Measurements from ENCODE around the gene VWA3B. TPM values are rescaled to one million over a fixed set of nuclear protein-coding genes. Genes with fewer than 3 reads are reported as not detected.

Gene VWA3B
- total RNA-seq, 1 donor from 2014 or later: not detected

DNA sequence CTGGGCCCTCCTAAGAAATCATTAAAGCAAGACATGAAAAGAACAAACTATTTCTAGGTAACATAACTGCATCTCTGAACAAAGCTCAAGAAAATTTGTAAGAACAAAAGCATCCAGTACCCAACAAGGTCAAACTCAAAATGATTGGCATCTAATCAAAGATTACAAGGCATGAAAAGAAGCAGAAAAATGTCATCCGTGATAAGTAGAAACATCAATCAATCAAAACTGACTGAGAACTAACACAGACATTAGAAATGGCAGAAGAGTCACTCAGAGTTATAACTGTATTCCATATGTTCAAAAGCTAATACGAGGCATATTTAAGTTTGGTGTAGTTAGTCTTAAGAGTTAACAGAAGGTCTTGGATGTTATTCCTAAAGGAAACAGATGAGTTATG is 80.9 kb downstream of the VWA3B start:
- Mint-ChIP-seq H3K36me3 (ENCODE audit: low read depth) (no peaks in the 10 kb centered on the region), H3K27me3 (peaks cover 9% of the 10 kb centered on the region), H3K4me3 (no peak overlapping the region), H3K27ac (no peak overlapping the region), H3K4me1 (no peaks in the 10 kb centered on the region), H3K9me3 (peaks cover 3% of the 10 kb centered on the region)
- intact Hi-C loops (cut with micrococcal nuclease): no loop called here
- DNase-seq (no peak), ATAC-seq (ENCODE audit: low read depth) (no peak)
- ChIA-PET CTCF (no interaction called here), POLR2A (no interaction called here)
- TF ChIP-seq, protein P1, sequence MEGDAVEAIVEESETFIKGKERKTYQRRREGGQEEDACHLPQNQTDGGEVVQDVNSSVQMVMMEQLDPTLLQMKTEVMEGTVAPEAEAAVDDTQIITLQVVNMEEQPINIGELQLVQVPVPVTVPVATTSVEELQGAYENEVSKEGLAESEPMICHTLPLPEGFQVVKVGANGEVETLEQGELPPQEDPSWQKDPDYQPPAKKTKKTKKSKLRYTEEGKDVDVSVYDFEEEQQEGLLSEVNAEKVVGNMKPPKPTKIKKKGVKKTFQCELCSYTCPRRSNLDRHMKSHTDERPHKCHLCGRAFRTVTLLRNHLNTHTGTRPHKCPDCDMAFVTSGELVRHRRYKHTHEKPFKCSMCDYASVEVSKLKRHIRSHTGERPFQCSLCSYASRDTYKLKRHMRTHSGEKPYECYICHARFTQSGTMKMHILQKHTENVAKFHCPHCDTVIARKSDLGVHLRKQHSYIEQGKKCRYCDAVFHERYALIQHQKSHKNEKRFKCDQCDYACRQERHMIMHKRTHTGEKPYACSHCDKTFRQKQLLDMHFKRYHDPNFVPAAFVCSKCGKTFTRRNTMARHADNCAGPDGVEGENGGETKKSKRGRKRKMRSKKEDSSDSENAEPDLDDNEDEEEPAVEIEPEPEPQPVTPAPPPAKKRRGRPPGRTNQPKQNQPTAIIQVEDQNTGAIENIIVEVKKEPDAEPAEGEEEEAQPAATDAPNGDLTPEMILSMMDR (IDR thresholded peaks at IDR 0.05): no peak

GRCh38 chr2:98170076-98170475 is 83.1 kb downstream of the VWA3B start:
- no peak for ATAC-seq (ENCODE audit: low read depth)
- Mint-ChIP-seq H3K27me3 (peaks cover 9% of the 10 kb centered on the region), H3K36me3 (ENCODE audit: low read depth) (no peaks in the 10 kb centered on the region), H3K4me3 (no peak overlapping the region), H3K4me1 (no peaks in the 10 kb centered on the region), H3K9me3 (peaks cover 3% of the 10 kb centered on the region), H3K27ac (no peak overlapping the region)
- intact Hi-C loops (cut with micrococcal nuclease): no loop called here
- ChIA-PET CTCF (interaction anchor here (0.6 kb wide), 1 partner anchor 179 kb away, joined by 3 read pairs; no protein-coding TSS in a partner anchor), POLR2A (no interaction called here)
- TF ChIP-seq, protein P1 (IDR thresholded peaks at IDR 0.05): no peak
- DNase-seq: no peak

- no peak overlapping the region for H3K4me3 Mint-ChIP-seq
- no peak overlapping the region for H3K27ac Mint-ChIP-seq
- peaks cover 3% of the 10 kb centered on the region for H3K9me3 Mint-ChIP-seq
- POLR2A ChIA-PET: no interaction called here
- TF ChIP-seq, protein P1 (IDR thresholded peaks at IDR 0.05): no peak
- intact Hi-C loops (cut with micrococcal nuclease): no loop called here
- H3K36me3 Mint-ChIP-seq (ENCODE audit: low read depth): no peaks in the 10 kb centered on the region
- DNase-seq (no peak), ATAC-seq (ENCODE audit: low read depth) (no peak)
- CTCF ChIA-PET: interaction anchor here (6.0 kb wide), 1 partner anchor 366 kb away, joined by 35 read pairs; no protein-coding TSS in a partner anchor
- peaks cover 3% of the 10 kb centered on the region for H3K4me1 Mint-ChIP-seq
- peaks cover 9% of the 10 kb centered on the region for H3K27me3 Mint-ChIP-seq
Observed at GRCh38 chr2:98172150-98172765, 85.3 kb downstream of the VWA3B start.

DNA sequence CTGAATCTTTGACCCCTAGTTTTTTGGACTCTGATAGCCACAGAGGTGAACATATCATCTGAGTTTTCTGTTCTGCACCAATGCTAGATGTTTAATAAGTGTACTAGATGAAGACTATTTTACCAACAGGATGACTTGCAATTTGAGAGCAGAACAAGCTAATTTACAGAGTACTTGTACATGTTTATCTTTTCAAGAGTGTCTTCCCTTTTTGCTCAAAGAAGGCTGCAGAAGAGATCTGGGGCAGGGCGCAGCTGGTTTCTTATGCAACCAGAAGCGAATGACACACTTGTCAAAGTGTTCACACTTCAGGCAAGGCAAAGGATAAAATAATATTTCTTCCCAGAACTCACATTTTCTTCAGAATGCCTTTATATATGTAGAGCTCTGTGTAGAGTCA is 86.0 kb downstream of the VWA3B start:
- POLR2A ChIA-PET: no interaction called here
- H3K27me3 Mint-ChIP-seq: peaks cover 13% of the 10 kb centered on the region
- CTCF ChIA-PET: interaction anchor here (6.0 kb wide), 1 partner anchor 367 kb away, joined by 35 read pairs; no protein-coding TSS in a partner anchor

DNA sequence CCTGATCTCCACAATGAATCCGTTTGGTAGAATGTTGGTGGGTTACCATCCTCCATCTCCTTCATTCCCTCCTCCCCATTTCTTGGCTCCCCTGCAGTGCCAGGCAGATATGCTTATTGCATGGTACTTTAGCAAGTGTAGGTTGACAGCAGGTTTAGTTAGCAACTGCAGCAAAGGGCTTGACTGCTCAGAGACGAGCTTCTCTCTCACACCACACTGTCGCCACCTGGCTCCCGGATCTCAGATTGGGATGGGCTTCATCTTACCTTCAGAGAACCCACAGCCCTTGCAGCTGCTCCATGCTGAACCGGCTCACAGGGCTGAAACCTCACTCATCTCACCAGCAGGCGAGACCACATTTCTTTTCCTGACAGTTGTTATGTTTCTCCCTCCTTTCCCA is 88.8 kb downstream of the VWA3B start:
- Mint-ChIP-seq H3K36me3 (ENCODE audit: low read depth) (no peaks in the 10 kb centered on the region), H3K27ac (no peak overlapping the region), H3K4me1 (peaks cover 3% of the 10 kb centered on the region), H3K27me3 (peaks cover 17% of the 10 kb centered on the region), H3K4me3 (no peak overlapping the region), H3K9me3 (peaks cover 3% of the 10 kb centered on the region)
- TF ChIP-seq, protein P1 (IDR thresholded peaks at IDR 0.05): no peak
- intact Hi-C loops (cut with micrococcal nuclease): loop anchor here (1.0 to 2.0 kb wide), 2 partner anchors 181 to 370 kb away; partner anchors contain the start of gene TMEM131
- DNase-seq: no peak
- peak; percentile 61 for ATAC-seq (ENCODE audit: low read depth)
- ChIA-PET POLR2A (interaction anchor here (0.7 to 0.8 kb wide), 2 partner anchors 181 to 369 kb away, joined by 3 read pairs; no protein-coding TSS in a partner anchor), CTCF (interaction anchor here (0.6 to 6.0 kb wide), 4 partner anchors 13 to 1318 kb away, joined by 3 to 35 read pairs (median 4); partner anchors contain the start of gene ANKRD39)

More for the DNA sequence above, 86.0 kb downstream of the VWA3B start:
- peaks cover 3% of the 10 kb centered on the region for H3K9me3 Mint-ChIP-seq
- H3K4me3 Mint-ChIP-seq: no peak overlapping the region
- intact Hi-C loops (cut with micrococcal nuclease): no loop called here
- TF ChIP-seq, protein P1 (IDR thresholded peaks at IDR 0.05): no peak
- peaks cover 3% of the 10 kb centered on the region for H3K4me1 Mint-ChIP-seq
- no peak overlapping the region for H3K27ac Mint-ChIP-seq
- DNase-seq (no peak), ATAC-seq (ENCODE audit: low read depth) (no peak)
- no peaks in the 10 kb centered on the region for H3K36me3 Mint-ChIP-seq (ENCODE audit: low read depth)

All from activated B cell treated with CpG ODN at 0.5 μM for 24 hours (primary cell).